ENCODE results near the gene SDR42E2. TPM values are rescaled to one million over a fixed set of nuclear protein-coding genes. Genes with fewer than 3 reads are reported as not detected.

SDR42E2 gene
- total RNA-seq, 2 donors from 2014 or later = 1.5 to 2.3 TPM

GRCh38 chr16:22235839-22236745 is 73.8 kb downstream of the SDR42E2 start:
- ATAC-seq = no peak
- Mint-ChIP-seq H3K27me3 (no peaks in the 10 kb centered on the region), H3K4me3 (no peak overlapping the region), H3K36me3 (ENCODE audit: low read depth) (no peaks in the 10 kb centered on the region), H3K4me1 (peaks cover 15% of the 10 kb centered on the region), H3K27ac (no peak overlapping the region)
- DNase-seq = no peak
- no peaks in the 10 kb centered on the region for H3K9me3 ChIP-seq (ENCODE audit: control insufficient read depth, low read length, poor library complexity, severe bottlenecking)

DNA sequence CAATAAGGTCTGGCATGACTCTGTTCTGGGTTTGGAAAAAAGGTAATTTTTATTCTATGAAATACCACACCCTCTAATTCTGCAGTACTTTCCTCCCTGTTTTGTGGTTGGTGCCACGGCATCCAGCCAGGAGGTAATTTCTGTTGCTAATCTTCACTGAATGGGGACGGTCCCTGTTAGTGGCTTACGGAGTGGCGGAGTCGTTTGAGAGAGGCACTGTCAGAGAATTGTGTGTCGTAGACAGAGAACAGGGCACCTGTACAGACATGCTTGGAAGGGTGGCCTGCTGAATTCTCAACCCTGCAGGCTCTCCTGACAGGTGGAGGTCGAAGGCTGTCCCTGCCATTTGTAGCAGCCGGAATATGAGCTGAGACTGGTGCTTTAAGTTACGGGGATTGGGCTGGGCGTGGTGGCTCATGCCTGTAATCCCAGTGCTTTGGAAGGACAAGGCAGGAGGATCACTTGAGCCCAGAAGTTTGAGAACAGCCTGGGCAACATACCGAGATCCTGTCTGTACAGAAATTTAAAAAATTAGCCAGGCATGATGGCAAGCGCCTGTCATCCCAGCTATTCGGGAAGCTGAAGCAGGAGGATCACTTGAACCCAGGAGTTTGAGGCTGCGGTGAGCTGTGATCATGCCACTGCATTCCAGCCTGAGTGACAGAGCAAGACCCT is 77.0 kb downstream of the SDR42E2 start:
- H3K36me3 Mint-ChIP-seq (ENCODE audit: low read depth) = no peaks in the 10 kb centered on the region
- peak overlapping the region; percentile 87 for H3K27ac Mint-ChIP-seq

GRCh38 chr16:22240023-22240710 is 77.9 kb downstream of the SDR42E2 start:
- Mint-ChIP-seq H3K4me3 (no peak overlapping the region), H3K27ac (peak overlapping the region; percentile 87), H3K36me3 (ENCODE audit: low read depth) (no peaks in the 10 kb centered on the region), H3K4me1 (peaks cover 14% of the 10 kb centered on the region), H3K27me3 (no peaks in the 10 kb centered on the region)
- no peaks in the 10 kb centered on the region for H3K9me3 ChIP-seq (ENCODE audit: control insufficient read depth, low read length, poor library complexity, severe bottlenecking)
- DNase-seq = no peak
- no peak for ATAC-seq

More for the DNA sequence above, 77.0 kb downstream of the SDR42E2 start:
- no peaks in the 10 kb centered on the region for H3K27me3 Mint-ChIP-seq
- no peaks in the 10 kb centered on the region for H3K9me3 ChIP-seq (ENCODE audit: control insufficient read depth, low read length, poor library complexity, severe bottlenecking)
- DNase-seq (no peak), ATAC-seq (no peak)
- no peak overlapping the region for H3K4me3 Mint-ChIP-seq
- H3K4me1 Mint-ChIP-seq = peaks cover 14% of the 10 kb centered on the region

Other genes starting within 250 kb of the SDR42E2 start
- 100 to 1,000 TPM; 169 to 201 TPM for gene UQCRC2, start 209.1 kb upstream of the SDR42E2 start, total RNA-seq
- not detected for gene PDZD9, start 161.4 kb upstream of the SDR42E2 start, total RNA-seq
- 1 to 10 TPM; 6.2 to 8.6 TPM for gene MOSMO, start 154.4 kb upstream of the SDR42E2 start, total RNA-seq
- under 1 TPM; 0.16 to 0.90 TPM for gene VWA3A, start 70.0 kb upstream of the SDR42E2 start, total RNA-seq
- gene EEF2K, start 43.8 kb downstream of the SDR42E2 start, total RNA-seq = 10 to 100 TPM; 14.4 to 14.7 TPM
- gene POLR3E, start 134.9 kb downstream of the SDR42E2 start, total RNA-seq = 100 to 1,000 TPM; 159 to 219 TPM
- gene CDR2, start 212.1 kb downstream of the SDR42E2 start, total RNA-seq = 10 to 100 TPM; 59.0 to 75.5 TPM